Fibroblast of villous mesenchyme (primary cell): ENCODE data around the gene LAD1. TPM values are rescaled to one million over a fixed set of nuclear protein-coding genes. Genes with fewer than 3 reads are reported as not detected.

ENCODE experiments used
- DNase-seq: peaks from one replicate; pipeline ENCODE4 v3.0.0-alpha.2; 2010; ENCODE audit warnings: low read depth
- H3K4me3 ChIP-seq: 2 replicates; pipeline ENCODE4 v1.5.1; 2011; ENCODE audit warnings: low read depth, mild to moderate bottlenecking, low read length
- CTCF ChIP-seq: IDR thresholded peaks from 2 replicates; pipeline ENCODE4 v1.5.1; 2012; ENCODE audit warnings: low read depth, mild to moderate bottlenecking, low read length; ENCODE audit not compliant: insufficient read depth
- total RNA-seq: library from RNA; depleted of rRNA; stranded (reverse); fragments of >200 nt; gene quantifications from 2 replicates; pipeline ENCODE4 v1.2.3, GENCODE V29; 2012

The LAD1 gene
- total RNA-seq, result not detected in 2 replicates

- no peak for DNase-seq
- TF ChIP-seq CTCF, result no peak
- no peak within 1 kb of the TSS for H3K4me3 ChIP-seq
Measured at GRCh38 chr1:201399018-201399351, at the start of gene LAD1. LAD1 (minus strand) TSS chr1:201399324; CDS start chr1:201399306, 18 bp downstream.

- TF ChIP-seq CTCF, result peak; percentile 92
- no peak overlapping the region for H3K4me3 ChIP-seq
- peak; percentile 80 for DNase-seq
Measured at GRCh38 chr1:201447903-201448871, 49.1 kb upstream of the LAD1 start.

- no peak for DNase-seq
- H3K4me3 ChIP-seq, result no peak overlapping the region
- no peak for TF ChIP-seq CTCF
Measured at GRCh38 chr1:201445310-201445709, 46.2 kb upstream of the LAD1 start.

- peak; percentile 29 for DNase-seq
- H3K4me3 ChIP-seq, result no peak overlapping the region
- TF ChIP-seq CTCF, result no peak
Measured at GRCh38 chr1:201444792-201445191, 45.7 kb upstream of the LAD1 start.

- no peak for TF ChIP-seq CTCF
- H3K4me3 ChIP-seq, result no peak overlapping the region
- DNase-seq, result no peak
Measured at GRCh38 chr1:201443747-201444146, 44.6 kb upstream of the LAD1 start.

GRCh38 chr1:201436969-201437368 is 37.8 kb upstream of the LAD1 start:
- no peak for DNase-seq
- no peak for TF ChIP-seq CTCF
- H3K4me3 ChIP-seq, result no peak overlapping the region
